ENCODE results near the gene GMEB1.
"Not testable (repeated sequence)": the region's sequence is repeated elsewhere in the genome, so short reads cannot be mapped to it uniquely, and the experiment has no call there.

GMEB1 gene

DNA sequence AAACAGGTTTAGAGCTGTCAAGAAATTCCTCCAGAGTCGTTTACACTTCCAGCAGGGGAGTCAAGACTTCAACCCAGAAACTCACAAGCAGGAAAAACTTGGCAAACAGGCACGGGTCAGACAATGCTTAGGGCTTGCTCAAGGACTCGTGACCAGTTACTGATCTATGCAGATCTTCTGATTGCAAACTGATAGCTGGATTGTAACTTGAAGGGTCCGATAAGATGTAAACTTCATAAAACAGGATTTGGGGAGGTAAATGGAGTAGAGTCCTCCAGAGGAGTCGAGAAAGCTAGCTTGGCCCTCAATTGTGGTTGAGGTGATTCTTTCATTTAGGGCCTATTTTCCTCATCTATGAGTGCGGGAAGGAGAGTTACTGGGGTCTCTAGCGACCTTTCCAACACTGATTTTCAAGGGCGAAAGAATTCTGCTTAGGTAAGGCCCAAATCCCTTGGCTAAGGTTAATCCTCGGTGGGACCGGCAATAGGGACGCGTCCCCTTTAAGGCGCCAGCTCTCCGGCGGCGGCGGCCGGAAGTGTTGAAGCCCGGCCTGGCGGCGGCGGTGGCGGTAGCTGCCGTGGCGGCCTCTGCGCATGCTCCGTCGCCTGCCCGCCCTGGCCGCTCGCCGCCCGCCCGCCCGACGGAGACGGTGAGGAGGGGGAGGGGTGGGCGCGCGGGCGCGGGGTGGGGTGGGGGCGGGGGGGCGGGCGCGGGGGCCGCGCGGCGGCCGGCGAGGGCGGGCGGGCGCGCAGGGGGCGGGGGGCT, at the start of gene GMEB1:
GMEB1 (plus strand) TSS at position 594 of the 765 bp plus-strand sequence. CDS start 14,829 bp downstream, outside the sequence.
- DNase-seq, result peak; percentile 88

DNA sequence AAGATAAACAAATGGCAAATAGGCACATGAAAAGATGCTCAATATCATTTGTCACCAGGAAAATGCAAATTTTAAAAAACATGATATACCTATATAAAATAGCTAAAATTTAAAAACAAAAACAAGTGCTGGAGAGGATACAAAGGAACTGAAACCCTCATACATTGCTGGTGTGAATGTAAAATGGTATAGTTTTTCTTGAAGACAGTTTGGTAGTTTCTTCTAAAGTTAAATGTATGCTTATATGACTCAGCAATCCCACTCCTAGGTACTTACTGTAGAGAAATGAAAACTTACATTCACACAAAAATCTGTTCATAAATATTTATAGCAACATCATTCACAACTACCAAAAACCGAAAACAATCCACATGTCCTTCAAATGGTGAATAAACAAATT, 36.9 kb upstream of the GMEB1 start:
- no peak for DNase-seq

DNA sequence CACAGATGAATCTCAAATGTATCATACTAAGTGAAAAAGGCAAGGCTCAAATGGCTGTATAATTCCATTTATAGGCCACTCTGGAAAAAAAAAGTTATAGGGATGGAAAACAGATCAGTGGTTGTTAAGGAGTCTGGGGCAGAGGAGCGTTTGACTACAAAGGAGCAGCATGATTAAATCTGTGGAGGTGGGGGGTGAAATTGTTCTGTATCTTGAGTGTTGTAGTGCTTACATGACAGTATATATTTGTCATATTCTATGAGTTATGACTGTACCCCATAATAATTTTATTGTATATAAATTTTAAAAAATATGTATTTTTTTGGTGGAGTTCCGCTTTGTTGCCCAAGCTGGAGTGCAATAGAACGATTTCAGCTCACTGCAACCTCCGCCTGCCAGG, 36.0 kb upstream of the GMEB1 start:
- no peak for DNase-seq

GRCh38 chr1:28640766-28641165, 27.8 kb upstream of the GMEB1 start:
- peak; percentile 38 for DNase-seq

GRCh38 chr1:28642056-28642846, 26.3 kb upstream of the GMEB1 start:
- no peak for DNase-seq

- peak; percentile 94 for DNase-seq
Measured at GRCh38 chr1:28642847-28643635, 25.5 kb upstream of the GMEB1 start, which contains the start of gene TAF12. Gene TAF12 (minus strand): TSS chr1:28643067. CDS start chr1:28622081, 20,986 bp downstream.

DNA sequence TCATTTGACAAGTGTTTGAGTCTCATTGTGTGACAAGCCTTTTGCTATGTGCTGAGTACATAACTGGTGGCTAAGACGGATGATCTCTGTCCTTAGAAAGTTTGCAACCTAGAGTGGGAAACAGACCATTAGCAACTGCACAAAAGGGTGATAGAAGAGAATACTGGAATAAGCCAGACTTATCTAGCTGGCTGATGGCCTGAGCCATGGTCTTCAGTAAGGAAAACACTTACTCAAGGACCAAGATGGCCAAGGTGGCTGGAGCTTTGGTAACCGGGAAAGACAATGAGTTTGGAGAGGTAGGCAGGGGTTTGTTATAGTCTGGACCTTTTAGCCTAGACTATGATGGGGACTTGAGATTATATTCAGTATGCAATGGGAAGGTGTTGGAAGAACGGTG, 24.1 kb upstream of the GMEB1 start:
- no peak for DNase-seq

DNA sequence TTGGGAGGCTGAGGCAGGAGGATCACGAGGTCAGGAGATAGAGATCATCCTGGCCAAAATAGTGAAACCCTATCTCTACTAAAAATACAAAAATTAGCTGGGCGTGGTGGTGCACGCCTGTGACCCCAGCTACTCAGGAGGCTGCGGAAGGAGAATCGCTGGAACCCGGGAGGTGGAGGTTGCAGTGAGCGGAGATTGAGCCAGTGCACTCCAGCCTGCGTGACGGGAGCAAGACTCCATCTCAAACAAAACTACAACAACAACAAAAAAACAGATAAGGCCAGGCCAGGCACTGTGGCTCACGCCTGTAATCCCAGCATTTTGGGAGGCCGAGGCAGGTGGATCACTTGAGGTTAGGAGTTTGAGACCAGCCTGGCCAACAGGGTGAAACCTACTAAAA, 23.2 kb upstream of the GMEB1 start:
- DNase-seq, result not testable (repeated sequence)

DNA sequence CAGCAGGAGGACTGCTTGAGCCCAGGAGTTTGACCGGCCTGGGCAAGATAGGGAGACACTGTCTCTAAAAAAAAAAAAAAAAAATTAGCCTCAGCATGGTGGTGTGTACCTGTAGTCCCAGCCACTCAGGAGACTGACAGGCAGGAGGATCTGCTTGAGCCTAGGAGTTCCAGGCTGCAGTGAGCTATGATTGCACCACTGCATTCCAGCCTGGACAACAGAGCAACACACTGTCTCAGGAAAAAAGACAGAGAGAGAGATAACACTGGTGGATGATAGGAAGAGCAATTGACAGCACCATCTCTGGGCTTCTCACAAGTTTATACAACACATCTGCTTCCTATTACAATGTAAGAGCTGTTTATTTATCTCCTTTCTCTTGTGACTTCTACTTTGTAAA, 22.5 kb upstream of the GMEB1 start:
- no peak for DNase-seq

DNA sequence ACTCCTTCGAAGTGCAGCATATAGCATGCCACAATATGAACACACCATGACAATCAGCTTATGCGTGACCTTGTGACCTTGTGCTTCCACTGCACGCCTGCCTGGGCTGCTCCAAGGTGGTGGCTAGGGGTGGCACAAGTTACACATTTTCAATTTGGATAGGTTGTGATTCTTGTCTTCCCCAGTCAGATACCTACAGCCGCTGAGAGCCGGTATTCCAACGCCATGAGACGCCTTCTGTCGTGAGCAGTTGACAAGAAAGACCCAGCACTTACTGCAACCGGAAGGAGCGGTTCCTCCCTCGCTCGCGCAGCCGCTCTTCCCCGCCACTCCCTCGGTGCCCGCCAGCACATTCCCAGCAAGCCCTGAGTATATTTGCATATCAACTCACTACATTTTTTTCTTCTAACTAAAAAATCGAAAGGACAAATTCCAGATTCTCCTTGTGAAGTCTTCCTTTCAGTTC, 20.5 kb upstream of the GMEB1 start:
- peak; percentile 92 for DNase-seq

- DNase-seq, result peak; percentile 88
Measured at GRCh38 chr1:28648474-28649198, 19.9 kb upstream of the GMEB1 start, which contains the start of gene RNU11. Gene RNU11 (plus strand): TSS chr1:28648600.

DNA sequence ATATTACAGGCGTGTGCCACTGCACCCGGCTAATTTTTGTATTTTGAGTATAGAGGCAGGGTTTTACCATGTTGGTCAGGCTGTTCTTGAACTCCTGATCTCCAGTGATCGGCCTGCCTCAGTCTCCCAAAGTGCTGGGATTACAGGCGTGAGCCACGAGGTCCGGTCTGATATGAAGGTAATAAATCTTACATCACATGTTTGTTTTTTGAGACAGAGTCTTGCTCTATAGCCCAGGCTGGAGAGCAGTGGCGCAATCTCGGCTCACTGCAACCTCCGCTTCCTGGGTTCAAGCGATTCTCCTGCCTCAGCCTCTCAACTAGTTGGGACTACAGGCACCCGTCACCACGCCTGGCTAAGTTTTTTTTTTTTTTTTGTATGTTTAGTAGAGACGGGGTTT, 15.5 kb upstream of the GMEB1 start:
- DNase-seq, result not testable (repeated sequence)

DNA sequence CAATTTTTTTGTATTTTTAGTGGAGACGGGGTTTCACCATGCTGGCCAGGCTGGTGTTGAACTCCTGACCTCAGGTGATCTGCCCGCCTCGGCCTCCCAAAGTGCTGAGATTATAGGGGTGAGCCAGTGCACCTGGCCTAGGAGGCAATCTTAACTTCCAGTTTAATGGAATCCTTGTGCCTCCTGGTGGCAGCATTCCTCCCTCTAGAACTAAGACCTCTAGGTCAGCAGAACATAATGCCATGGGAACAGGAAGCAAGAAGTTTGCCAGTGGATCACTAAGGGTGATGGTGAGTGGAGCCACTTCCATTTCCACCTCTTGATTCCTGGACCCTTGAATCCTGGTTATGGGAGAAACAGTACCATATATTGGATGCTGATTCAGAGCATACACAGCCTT, 14.7 kb upstream of the GMEB1 start:
- peak; percentile 42 for DNase-seq

GRCh38 chr1:28655448-28656311, 12.9 kb upstream of the GMEB1 start:
- not testable (repeated sequence) for DNase-seq

- DNase-seq, result no peak
Measured at GRCh38 chr1:28656335-28656734, 12.2 kb upstream of the GMEB1 start.

- DNase-seq, result no peak
Measured at GRCh38 chr1:28663871-28664470, 4.6 kb upstream of the GMEB1 start.

GRCh38 chr1:28666806-28667205, 1.8 kb upstream of the GMEB1 start:
- DNase-seq, result no peak

GRCh38 chr1:28668956-28669723, 556 bp downstream of the GMEB1 start:
- DNase-seq, result peak; percentile 42

DNA sequence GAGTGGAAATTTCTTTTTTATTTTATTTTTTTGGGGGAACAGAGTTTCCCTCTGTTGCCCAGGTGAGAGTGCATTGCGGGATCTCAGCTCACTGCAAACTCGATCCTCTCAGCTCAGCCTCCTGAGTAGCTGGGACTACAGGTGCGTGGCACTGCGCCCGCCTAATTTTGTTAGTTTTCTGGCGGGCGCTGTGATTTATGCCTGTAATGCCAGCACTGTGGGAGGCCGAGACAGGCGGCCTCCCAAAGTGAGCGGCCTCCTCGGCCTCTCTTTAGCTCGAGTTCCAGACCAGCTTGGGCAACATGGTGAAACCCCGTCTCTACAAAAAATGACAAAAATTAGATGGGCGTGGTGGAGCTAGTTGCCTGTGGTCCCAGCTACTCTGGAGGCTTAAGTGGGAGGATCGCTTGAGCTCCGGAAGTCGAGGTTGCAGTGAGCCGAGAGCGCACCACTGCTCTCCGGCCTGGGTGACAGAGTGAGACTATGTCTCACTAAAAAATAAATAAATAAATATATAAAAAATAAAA, 2.7 kb downstream of the GMEB1 start:
- DNase-seq, result no peak

GRCh38 chr1:28672971-28673370, 4.4 kb downstream of the GMEB1 start:
- DNase-seq, result not testable (repeated sequence)

Data from CD4-positive, alpha-beta T cell treated with Interleukin-6 for 4 hours (primary cell).